ENCODE results near the gene CYP39A1. TPM values are rescaled to one million over a fixed set of nuclear protein-coding genes. Genes with fewer than 3 reads are reported as not detected.

Gene CYP39A1
- total RNA-seq, 1 experiment from 2014 or later = not detected

DNA sequence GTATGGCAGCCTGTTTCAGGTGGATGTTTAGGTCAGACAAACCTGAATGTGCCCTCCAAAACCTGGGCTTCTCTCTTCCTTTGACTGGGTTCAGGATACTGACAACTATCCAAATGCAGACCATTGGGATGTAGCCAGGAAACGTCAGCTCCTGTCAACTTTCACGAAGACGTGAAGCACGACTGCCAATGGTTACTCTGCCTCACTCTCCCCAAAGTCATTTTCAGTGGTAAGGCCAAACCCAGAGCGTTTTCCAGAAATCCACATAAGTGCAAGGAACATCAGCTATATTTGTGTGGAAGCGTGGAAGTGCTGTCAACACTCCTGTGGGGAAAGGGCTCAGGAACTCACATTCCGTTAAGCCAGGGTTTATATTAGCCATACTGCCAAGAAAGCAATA, 141.3 kb downstream of the CYP39A1 start:
- no peaks in the 10 kb centered on the region for H3K27me3 ChIP-seq (replicated peaks; ENCODE audit: insufficient read depth, low read depth, low read length, poor library complexity)
- no TSS peak for BruUV-seq (replicated peaks)
- no peak overlapping the region for H3K27ac ChIP-seq (ENCODE audit: low read depth, low read length, poor library complexity, severe bottlenecking)
- intact Hi-C loops (cut with micrococcal nuclease; ENCODE audit: unreplicated experiment) = no loop called here
- CTCF ChIA-PET = no interaction called here
- H3K9me3 ChIP-seq (ENCODE audit: low read depth, low read length, poor library complexity, severe bottlenecking) = no peaks in the 10 kb centered on the region
- H3K4me1 ChIP-seq (ENCODE audit: insufficient read depth, low read length, poor library complexity, severe bottlenecking) = no peaks in the 10 kb centered on the region
- H3K36me3 ChIP-seq (ENCODE audit: insufficient read depth, low read length, poor library complexity, severe bottlenecking) = no peaks in the 10 kb centered on the region
- no peak for DNase-seq (ENCODE audit: low spot score)
- TF ChIP-seq, protein P1, sequence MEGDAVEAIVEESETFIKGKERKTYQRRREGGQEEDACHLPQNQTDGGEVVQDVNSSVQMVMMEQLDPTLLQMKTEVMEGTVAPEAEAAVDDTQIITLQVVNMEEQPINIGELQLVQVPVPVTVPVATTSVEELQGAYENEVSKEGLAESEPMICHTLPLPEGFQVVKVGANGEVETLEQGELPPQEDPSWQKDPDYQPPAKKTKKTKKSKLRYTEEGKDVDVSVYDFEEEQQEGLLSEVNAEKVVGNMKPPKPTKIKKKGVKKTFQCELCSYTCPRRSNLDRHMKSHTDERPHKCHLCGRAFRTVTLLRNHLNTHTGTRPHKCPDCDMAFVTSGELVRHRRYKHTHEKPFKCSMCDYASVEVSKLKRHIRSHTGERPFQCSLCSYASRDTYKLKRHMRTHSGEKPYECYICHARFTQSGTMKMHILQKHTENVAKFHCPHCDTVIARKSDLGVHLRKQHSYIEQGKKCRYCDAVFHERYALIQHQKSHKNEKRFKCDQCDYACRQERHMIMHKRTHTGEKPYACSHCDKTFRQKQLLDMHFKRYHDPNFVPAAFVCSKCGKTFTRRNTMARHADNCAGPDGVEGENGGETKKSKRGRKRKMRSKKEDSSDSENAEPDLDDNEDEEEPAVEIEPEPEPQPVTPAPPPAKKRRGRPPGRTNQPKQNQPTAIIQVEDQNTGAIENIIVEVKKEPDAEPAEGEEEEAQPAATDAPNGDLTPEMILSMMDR (conservative IDR thresholded peaks at IDR 0.05; ENCODE audit: low read depth, low read length) = no peak
- no peak for TF ChIP-seq EZH2 (IDR thresholded peaks at IDR 0.05; ENCODE audit: borderline replicate concordance, low read depth, low read length, poor library complexity, severe bottlenecking)
- no peak overlapping the region for H3K4me3 ChIP-seq (ENCODE audit: low read depth, low read length, poor library complexity, severe bottlenecking)
- POLR2A ChIA-PET (ENCODE audit: low non-redundant PET) = no interaction called here

DNA sequence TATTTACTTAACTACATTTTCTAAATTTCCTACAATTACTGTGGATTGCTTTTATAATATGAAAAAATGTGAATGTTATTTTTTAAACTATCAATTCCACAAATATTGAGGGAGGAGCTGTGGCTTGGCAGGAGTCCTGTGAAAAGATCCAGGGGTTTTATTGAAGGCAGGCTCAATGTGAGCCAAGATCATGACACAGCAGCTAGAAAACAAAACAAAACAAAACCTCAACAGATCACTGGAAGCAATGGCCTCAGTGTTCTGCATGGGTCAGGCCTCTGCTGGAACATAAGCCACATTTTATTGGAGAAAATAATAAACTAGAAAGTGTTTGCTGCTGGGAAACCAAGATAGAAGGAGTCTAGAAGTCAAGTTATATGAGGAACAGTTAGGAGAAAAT, 142.0 kb downstream of the CYP39A1 start:
- H3K4me1 ChIP-seq (ENCODE audit: insufficient read depth, low read length, poor library complexity, severe bottlenecking) = no peaks in the 10 kb centered on the region
- no peaks in the 10 kb centered on the region for H3K27me3 ChIP-seq (replicated peaks; ENCODE audit: insufficient read depth, low read depth, low read length, poor library complexity)
- no peaks in the 10 kb centered on the region for H3K9me3 ChIP-seq (ENCODE audit: low read depth, low read length, poor library complexity, severe bottlenecking)
- H3K27ac ChIP-seq (ENCODE audit: low read depth, low read length, poor library complexity, severe bottlenecking) = no peak overlapping the region
- no peak for TF ChIP-seq EZH2 (IDR thresholded peaks at IDR 0.05; ENCODE audit: borderline replicate concordance, low read depth, low read length, poor library complexity, severe bottlenecking)
- TF ChIP-seq, protein P1 (conservative IDR thresholded peaks at IDR 0.05; ENCODE audit: low read depth, low read length) = no peak
- ChIA-PET POLR2A (ENCODE audit: low non-redundant PET) (no interaction called here), CTCF (no interaction called here)
- intact Hi-C loops (cut with micrococcal nuclease; ENCODE audit: unreplicated experiment) = no loop called here
- DNase-seq (ENCODE audit: low spot score) = no peak
- BruUV-seq (replicated peaks) = no TSS peak
- no peak overlapping the region for H3K4me3 ChIP-seq (ENCODE audit: low read depth, low read length, poor library complexity, severe bottlenecking)
- H3K36me3 ChIP-seq (ENCODE audit: insufficient read depth, low read length, poor library complexity, severe bottlenecking) = no peaks in the 10 kb centered on the region

DNA sequence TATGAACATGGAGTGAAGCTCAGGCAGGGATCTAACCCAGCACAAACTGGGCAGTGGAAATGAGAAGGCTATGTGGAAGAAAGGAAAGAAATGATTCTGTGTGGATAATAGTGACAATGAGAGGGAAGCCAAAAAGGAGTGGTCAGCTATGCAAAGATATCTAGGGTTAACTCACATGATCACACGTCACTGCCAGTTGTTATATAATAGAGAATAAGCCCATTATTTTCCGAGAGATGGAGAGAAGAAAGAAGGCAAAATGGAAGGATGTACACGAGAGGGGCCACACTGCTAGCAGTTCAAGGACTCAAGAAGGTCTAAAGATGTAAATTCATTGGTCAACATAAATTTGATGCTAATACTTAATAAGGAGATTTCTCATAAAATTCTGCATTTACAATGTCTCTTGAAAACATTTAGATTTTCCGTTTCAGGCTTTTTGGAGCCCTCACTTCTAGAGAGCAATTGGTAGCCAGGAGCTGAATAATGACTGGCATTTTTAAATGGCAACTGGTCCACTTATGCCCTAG, 142.6 kb downstream of the CYP39A1 start:
- Histone ChIP-seq H3K36me3 (ENCODE audit: insufficient read depth, low read length, poor library complexity, severe bottlenecking) (no peaks in the 10 kb centered on the region), H3K27me3 (replicated peaks; ENCODE audit: insufficient read depth, low read depth, low read length, poor library complexity) (no peaks in the 10 kb centered on the region), H3K27ac (ENCODE audit: low read depth, low read length, poor library complexity, severe bottlenecking) (no peak overlapping the region), H3K9me3 (ENCODE audit: low read depth, low read length, poor library complexity, severe bottlenecking) (no peaks in the 10 kb centered on the region), H3K4me3 (ENCODE audit: low read depth, low read length, poor library complexity, severe bottlenecking) (no peak overlapping the region), H3K4me1 (ENCODE audit: insufficient read depth, low read length, poor library complexity, severe bottlenecking) (no peaks in the 10 kb centered on the region)
- intact Hi-C loops (cut with micrococcal nuclease; ENCODE audit: unreplicated experiment) = no loop called here
- no peak for TF ChIP-seq EZH2 (IDR thresholded peaks at IDR 0.05; ENCODE audit: borderline replicate concordance, low read depth, low read length, poor library complexity, severe bottlenecking)
- TF ChIP-seq, protein P1 (conservative IDR thresholded peaks at IDR 0.05; ENCODE audit: low read depth, low read length) = no peak
- ChIA-PET POLR2A (ENCODE audit: low non-redundant PET) (no interaction called here), CTCF (no interaction called here)
- BruUV-seq (replicated peaks) = no TSS peak
- no peak for DNase-seq (ENCODE audit: low spot score)
